Cortex of kidney (tissue), 1 donor: ENCODE measurements around the gene KIF3B.
"Not testable (repeated sequence)": the region's sequence is repeated elsewhere in the genome, so short reads cannot be mapped to it uniquely, and the experiment has no call there.

Source experiments
- DNase-seq: peaks from one replicate; lab custom pipeline; 2025; lab: John Stamatoyannopoulos, UW

The KIF3B gene

GRCh38 chr20:32330555-32330897 lies 53.1 kb downstream of the KIF3B start:
- no peak for DNase-seq

- DNase-seq: no peak
Measured at GRCh38 chr20:32332614-32333013, 55.2 kb downstream of the KIF3B start.

- no peak for DNase-seq
Measured at GRCh38 chr20:32333181-32333987, 55.9 kb downstream of the KIF3B start.

- no peak for DNase-seq
Measured at GRCh38 chr20:32333988-32334885, 56.8 kb downstream of the KIF3B start.

GRCh38 chr20:32336918-32337347 lies 59.5 kb downstream of the KIF3B start:
- DNase-seq: no peak

- no peak for DNase-seq
Measured at GRCh38 chr20:32337937-32338661, 60.6 kb downstream of the KIF3B start.

- DNase-seq: no peak
Measured at GRCh38 chr20:32338665-32339064, 61.2 kb downstream of the KIF3B start.

- DNase-seq: no peak
Measured at GRCh38 chr20:32339116-32339515, 61.7 kb downstream of the KIF3B start.

- DNase-seq: not testable (repeated sequence)
Measured at GRCh38 chr20:32341053-32341452, 63.6 kb downstream of the KIF3B start.

- DNase-seq: no peak
Measured at GRCh38 chr20:32343439-32343838, 66.0 kb downstream of the KIF3B start.

GRCh38 chr20:32344835-32345506 lies 67.5 kb downstream of the KIF3B start:
- DNase-seq: no peak

- no peak for DNase-seq
Measured at GRCh38 chr20:32348207-32348606, 70.8 kb downstream of the KIF3B start.

- DNase-seq: no peak
Measured at GRCh38 chr20:32350421-32350820, 73.0 kb downstream of the KIF3B start.

- DNase-seq: no peak
Measured at GRCh38 chr20:32352121-32352720, 74.8 kb downstream of the KIF3B start.

- no peak for DNase-seq
Measured at GRCh38 chr20:32353848-32354496, 76.5 kb downstream of the KIF3B start.

- DNase-seq: no peak
Measured at GRCh38 chr20:32354592-32355416, 77.4 kb downstream of the KIF3B start.

- no peak for DNase-seq
Measured at GRCh38 chr20:32355417-32355841, 78.0 kb downstream of the KIF3B start.

- DNase-seq: not testable (repeated sequence)
Measured at GRCh38 chr20:32355907-32356621, 78.6 kb downstream of the KIF3B start.
